Transverse colon (tissue), 3 donors: ENCODE results near the gene ZNF275.

Experiments used
- EP300 ChIP-seq: sonication (generic); formaldehyde crosslinking; IDR thresholded peaks from one replicate; pipeline ENCODE4 v1.6.1; 2017; ENCODE audit warnings: antibody characterized with exemption, low read depth
- POLR2AphosphoS5 ChIP-seq, 3 donors: sonication (generic); formaldehyde crosslinking; IDR thresholded peaks; one replicate each; pipeline ENCODE4 v1.6.1; 2016; ENCODE audit warnings: antibody characterized with exemption in 3 of 3

GRCh38 chrX:153381684-153382532, 48.0 kb downstream of the ZNF275 start:
- TF ChIP-seq EP300 (no peak), POLR2AphosphoS5 (IDR thresholded peaks at IDR 0.05) (no peak)
